AG04450 (cell line): ENCODE results near the gene SSR3. TPM values are rescaled to one million over a fixed set of nuclear protein-coding genes. Genes with fewer than 3 reads are reported as not detected.
"Not testable (repeated sequence)": the region's sequence is repeated elsewhere in the genome, so short reads cannot be mapped to it uniquely, and the experiment has no call there.

Experiments used
- CTCF ChIA-PET: fragments of 300-600, 350-600 bp; formaldehyde crosslinking; extraction: SDS; loops from one replicate; lab custom pipeline; 2022; ENCODE audit warnings: antibody characterized with exemption, inconsistent platforms; lab: Charles Lee
- POLR2A ChIA-PET: fragments of 350-600 bp; formaldehyde crosslinking; extraction: SDS; loops from one replicate; lab custom pipeline; 2021; ENCODE audit warnings: antibody characterized with exemption, inconsistent platforms; lab: Yijun Ruan, JAX
- DNase-seq: peaks from one replicate; pipeline ENCODE4 v3.0.0-alpha.2; 2011; ENCODE audit warnings: low read depth, low spot score
- H3K27ac ChIP-seq: one replicate; pipeline ENCODE4 v1.5.1; 2012; ENCODE audit warnings: low read depth, low read length, control low read depth
- H3K27me3 ChIP-seq: one replicate; pipeline ENCODE4 v1.6.0; 2012; ENCODE audit warnings: low read length; ENCODE audit not compliant: control insufficient read depth, insufficient read depth
- H3K4me3 ChIP-seq: 2 replicates; pipeline ENCODE4 v1.5.1; 2011; ENCODE audit warnings: mild to moderate bottlenecking, low read depth, low read length, control low read depth
- H3K9me3 ChIP-seq: 2 replicates; pipeline ENCODE4 v1.5.1; 2012; ENCODE audit warnings: low read length; ENCODE audit not compliant: control insufficient read depth, insufficient read depth
- CTCF ChIP-seq: IDR thresholded peaks from 2 replicates; pipeline ENCODE4 v1.5.1; 2011; ENCODE audit warnings: low read depth, low read length, control low read depth, inconsistent platforms
- polyA plus RNA-seq: library from polyadenylated mRNA; depleted of rRNA; stranded (reverse); fragments of >200 nt; gene quantifications from 2 replicates; pipeline ENCODE4 v1.2.3, GENCODE V29; 2011

SSR3 gene
- polyA plus RNA-seq, 1 experiment, result 328 TPM

DNA sequence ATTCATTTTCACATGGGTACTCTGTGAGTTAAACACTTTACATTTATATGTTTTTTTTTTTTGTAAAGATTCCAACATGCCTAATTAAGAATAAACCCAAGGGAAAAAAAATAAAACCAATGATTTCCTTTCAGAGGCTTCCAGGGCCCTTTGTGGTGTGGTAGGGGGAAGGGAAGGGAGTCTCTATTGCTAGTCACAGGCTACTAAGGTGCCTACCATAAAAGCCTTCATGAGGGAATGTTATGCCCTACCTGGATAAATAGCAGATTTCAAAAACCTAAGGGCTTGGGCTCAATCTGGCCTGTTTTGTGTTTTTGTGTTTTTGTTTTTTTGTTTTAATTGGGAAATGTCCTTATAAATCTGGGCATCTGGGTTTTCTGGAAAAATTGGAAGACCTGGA, 38.9 kb upstream of the SSR3 start:
- H3K9me3 ChIP-seq, result no peaks in the 10 kb centered on the region
- POLR2A ChIA-PET, result interaction anchor here (1.2 kb wide), 1 partner anchor 39 kb away, joined by 3 read pairs; the partner anchor contains the start of gene SSR3
- no peak for TF ChIP-seq CTCF
- H3K27ac ChIP-seq, result no peak overlapping the region
- CTCF ChIA-PET, result no interaction called here
- H3K4me3 ChIP-seq, result no peak overlapping the region
- no peak for DNase-seq
- H3K27me3 ChIP-seq, result no peaks in the 10 kb centered on the region

DNA sequence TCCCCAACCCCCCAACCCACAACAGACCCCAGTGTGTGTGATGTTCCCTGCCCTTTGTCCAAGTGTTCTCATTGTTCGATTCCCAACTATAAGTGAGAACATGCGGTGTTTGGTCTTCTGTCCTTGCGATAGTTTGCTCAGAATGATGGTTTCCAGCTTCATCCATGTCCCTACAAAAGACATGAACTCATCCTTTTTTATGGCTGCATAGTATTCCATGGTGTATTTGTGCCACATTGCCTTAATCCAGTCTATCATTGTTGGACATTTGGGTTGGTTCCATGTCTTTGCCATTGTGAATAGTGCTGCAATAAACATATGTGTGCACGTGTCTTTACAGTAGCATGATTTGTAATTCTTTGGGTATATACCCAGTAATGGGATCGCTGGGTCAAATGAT, 34.9 kb upstream of the SSR3 start:
- CTCF ChIA-PET, H3K27me3 ChIP-seq, H3K27ac ChIP-seq, H3K4me3 ChIP-seq, POLR2A ChIA-PET, H3K9me3 ChIP-seq, DNase-seq: not testable (repeated sequence)

DNA sequence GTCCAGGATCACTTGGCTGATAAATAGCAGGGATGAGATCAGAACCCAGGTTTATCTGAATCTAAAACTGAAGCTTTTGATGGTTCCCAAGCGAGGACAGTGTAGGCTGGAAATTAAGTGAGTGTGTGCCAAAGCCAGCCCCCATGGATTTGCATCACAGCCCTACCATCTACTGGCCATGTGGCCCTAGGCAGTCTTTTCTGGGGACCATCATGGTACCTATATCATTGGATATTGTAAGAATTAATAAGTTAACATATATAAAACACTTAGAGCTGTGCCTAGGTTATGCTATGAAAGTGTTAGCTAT, 32.8 kb upstream of the SSR3 start:
- Histone ChIP-seq H3K27me3 (no peaks in the 10 kb centered on the region), H3K4me3 (no peak overlapping the region), H3K9me3 (no peaks in the 10 kb centered on the region), H3K27ac (no peak overlapping the region)
- TF ChIP-seq CTCF, result no peak
- DNase-seq, result no peak
- ChIA-PET CTCF (no interaction called here), POLR2A (no interaction called here)

GRCh38 chr3:156586905-156587759, 32.2 kb upstream of the SSR3 start:
- Histone ChIP-seq H3K4me3 (no peak overlapping the region), H3K27me3 (no peaks in the 10 kb centered on the region), H3K27ac (no peak overlapping the region), H3K9me3 (no peaks in the 10 kb centered on the region)
- POLR2A ChIA-PET, result no interaction called here
- no peak for DNase-seq
- no peak for TF ChIP-seq CTCF
- CTCF ChIA-PET, result no interaction called here

GRCh38 chr3:156583469-156583868, 28.6 kb upstream of the SSR3 start:
- Histone ChIP-seq H3K9me3 (no peaks in the 10 kb centered on the region), H3K27ac (no peak overlapping the region), H3K4me3 (no peak overlapping the region), H3K27me3 (no peaks in the 10 kb centered on the region)
- CTCF ChIA-PET, result no interaction called here
- no peak for DNase-seq
- no peak for TF ChIP-seq CTCF
- POLR2A ChIA-PET, result no interaction called here
